GM23338 (cell line): ENCODE results near the gene SRSF4. TPM values are rescaled to one million over a fixed set of nuclear protein-coding genes. Genes with fewer than 3 reads are reported as not detected.

Source experiments
- ATAC-seq: fragments of 200-7000 bp; cut with Tn5 transposase; 3 replicates; pipeline ENCODE4 v1.9.1; 2020
- DNase-seq: peaks from one replicate; pipeline ENCODE4 v3.0.0-alpha.2; 2015; ENCODE audit warnings: low spot score
- H2AFZ ChIP-seq: fragments of 200-600 bp; sonication (generic); 2 replicates; pipeline ENCODE4 v1.8.0; 2016; ENCODE audit warnings: antibody characterized with exemption, mild to moderate bottlenecking, moderate library complexity
- H3F3A ChIP-seq: fragments of 200-600 bp; sonication (generic); replicated peaks from 2 replicates; pipeline ENCODE4 v1.8.0; 2017; ENCODE audit warnings: antibody characterized with exemption, mixed run types, low read depth
- H3K27ac ChIP-seq: fragments of 200-600 bp; sonication (generic); 2 replicates; pipeline ENCODE4 v1.6.1; 2016; ENCODE audit warnings: low read depth
- H3K27me3 ChIP-seq: fragments of 200-600 bp; sonication (generic); 2 replicates; pipeline ENCODE4 v1.8.0; 2016; ENCODE audit warnings: mild to moderate bottlenecking, mixed run types, moderate library complexity; ENCODE audit not compliant: insufficient read depth
- H3K36me3 ChIP-seq: fragments of 200-600 bp; sonication (generic); 2 replicates; pipeline ENCODE4 v1.8.0; 2016; ENCODE audit warnings: mild to moderate bottlenecking; ENCODE audit not compliant: insufficient read depth
- H3K4me1 ChIP-seq: fragments of 200-600 bp; sonication (generic); 2 replicates; pipeline ENCODE4 v1.8.0; 2016; ENCODE audit warnings: mild to moderate bottlenecking, moderate library complexity; ENCODE audit not compliant: insufficient read depth
- H3K4me2 ChIP-seq: fragments of 200-600 bp; sonication (generic); 2 replicates; pipeline ENCODE4 v1.7.1; 2017; ENCODE audit warnings: mixed run types
- H3K4me3 ChIP-seq: fragments of 200-600 bp; sonication (generic); 2 replicates; pipeline ENCODE4 v1.6.1; 2016; ENCODE audit warnings: mixed run types
- H3K79me2 ChIP-seq: fragments of 200-600 bp; sonication (generic); replicated peaks from 2 replicates; pipeline ENCODE4 v1.8.0; 2017; ENCODE audit warnings: mild to moderate bottlenecking; ENCODE audit not compliant: insufficient read depth
- H3K9me2 ChIP-seq: fragments of 200-600 bp; sonication (generic); 2 replicates; pipeline ENCODE4 v1.8.0; 2017; ENCODE audit not compliant: insufficient read depth
- H4K20me1 ChIP-seq: fragments of 200-600 bp; sonication (generic); replicated peaks from 2 replicates; pipeline ENCODE4 v1.8.0; 2017; ENCODE audit warnings: mild to moderate bottlenecking; ENCODE audit not compliant: insufficient read depth
- H3K27ac Mint-ChIP-seq: 2 replicates; pipeline ENCODE4 v1.8.0; 2020; ENCODE audit warnings: inconsistent platforms, mild to moderate bottlenecking, moderate library complexity, mixed read lengths
- H3K27me3 Mint-ChIP-seq: 3 replicates; pipeline ENCODE4 v1.8.0; 2022; ENCODE audit warnings: low read depth, mild to moderate bottlenecking, moderate library complexity, mixed read lengths, inconsistent platforms; ENCODE audit not compliant: insufficient read depth, poor library complexity
- H3K36me3 Mint-ChIP-seq: 3 replicates; pipeline ENCODE4 v1.8.0; 2021; ENCODE audit warnings: low read depth, mild to moderate bottlenecking, inconsistent platforms, moderate library complexity, mixed read lengths
- H3K4me1 Mint-ChIP-seq: 3 replicates; pipeline ENCODE4 v1.8.0; 2020; ENCODE audit warnings: mild to moderate bottlenecking, inconsistent platforms, mixed read lengths
- H3K4me3 Mint-ChIP-seq: 3 replicates; pipeline ENCODE4 v1.8.0; 2021; ENCODE audit warnings: moderate library complexity, mild to moderate bottlenecking, inconsistent platforms, mixed read lengths
- H3K9me3 Mint-ChIP-seq: 3 replicates; pipeline ENCODE4 v1.8.0; 2020; ENCODE audit warnings: moderate library complexity, mild to moderate bottlenecking, inconsistent platforms, mixed read lengths
- CREB1 ChIP-seq: fragments of 250-450 bp; sonication (Bioruptor Pico); IDR thresholded peaks from 2 replicates; pipeline ENCODE4 v1.5.0; 2020; ENCODE audit warnings: low read depth, mild to moderate bottlenecking, moderate library complexity
- EZH2 ChIP-seq: fragments of 200-600 bp; sonication (generic); IDR thresholded peaks from one replicate; pipeline ENCODE4 v1.8.0; 2017; ENCODE audit warnings: antibody characterized with exemption, mild to moderate bottlenecking, low read depth; ENCODE audit not compliant: unreplicated experiment
- EZH2phosphoT487 ChIP-seq: fragments of 200-600 bp; sonication (generic); IDR thresholded peaks from one replicate; pipeline ENCODE4 v1.8.1; 2018; ENCODE audit warnings: antibody characterized with exemption; ENCODE audit not compliant: unreplicated experiment
- JUNB ChIP-seq: IDR thresholded peaks from one replicate; pipeline ENCODE4 v1.6.1; 2016; ENCODE audit warnings: antibody characterized with exemption; ENCODE audit not compliant: unreplicated experiment
- NANOG ChIP-seq: IDR thresholded peaks from 2 replicates; pipeline ENCODE4 v1.6.1; 2016; ENCODE audit warnings: antibody characterized with exemption, borderline replicate concordance
- POLR2AphosphoS5 ChIP-seq: IDR thresholded peaks from 2 replicates; pipeline ENCODE4 v1.6.1; 2016; ENCODE audit warnings: antibody characterized with exemption, low read depth
- STAT1 ChIP-seq: IDR thresholded peaks from one replicate; pipeline ENCODE4 v1.6.1; 2016; ENCODE audit warnings: antibody characterized with exemption; ENCODE audit not compliant: unreplicated experiment
- ZNF331 ChIP-seq: fragments of 250-450 bp; sonication (Bioruptor Pico); IDR thresholded peaks from 2 replicates; pipeline ENCODE4 v1.5.0; 2020; ENCODE audit warnings: low read depth, mild to moderate bottlenecking, moderate library complexity
- polyA plus RNA-seq: library from polyadenylated mRNA; unstranded; fragments of >200 nt; fragmentation: Nextera tagmentation; extraction: Ambion mirVana; gene quantifications from 2 replicates; pipeline ENCODE4 v1.2.1, GENCODE V29; 2016
- total RNA-seq: library from RNA; depleted of rRNA; stranded (reverse); fragments of >200 nt; shearing (Covaris generic); gene quantifications from 2 replicates; pipeline ENCODE4 v1.2.3, GENCODE V29; 2014
- TF ChIP-seq, protein P1 (sequence below): IDR thresholded peaks from 2 replicates; pipeline ENCODE4 v1.6.1; 2016; ENCODE audit warnings: antibody characterized with exemption
- TF ChIP-seq, protein P2 (sequence below): IDR thresholded peaks from one replicate; pipeline ENCODE4 v1.6.1; 2018; ENCODE audit warnings: antibody characterized with exemption; ENCODE audit not compliant: unreplicated experiment
- TF ChIP-seq, protein P3 (sequence below), 2 experiments: fragments of 200-600 bp in 1 of 2; sonication (generic) in 1 of 2; conservative IDR thresholded peaks; 2 replicates each; pipeline versions ENCODE4 v1.5.1 to v1.6.1; 2016 to 2017; ENCODE audit warnings: antibody characterized with exemption in 2 of 2, low read depth in 2 of 2, mild to moderate bottlenecking in 2 of 2, moderate library complexity in 1 of 2

The SRSF4 gene
- total and polyA plus RNA-seq, 2 experiments from 2014 or later = 58.4 to 98.3 TPM

DNA sequence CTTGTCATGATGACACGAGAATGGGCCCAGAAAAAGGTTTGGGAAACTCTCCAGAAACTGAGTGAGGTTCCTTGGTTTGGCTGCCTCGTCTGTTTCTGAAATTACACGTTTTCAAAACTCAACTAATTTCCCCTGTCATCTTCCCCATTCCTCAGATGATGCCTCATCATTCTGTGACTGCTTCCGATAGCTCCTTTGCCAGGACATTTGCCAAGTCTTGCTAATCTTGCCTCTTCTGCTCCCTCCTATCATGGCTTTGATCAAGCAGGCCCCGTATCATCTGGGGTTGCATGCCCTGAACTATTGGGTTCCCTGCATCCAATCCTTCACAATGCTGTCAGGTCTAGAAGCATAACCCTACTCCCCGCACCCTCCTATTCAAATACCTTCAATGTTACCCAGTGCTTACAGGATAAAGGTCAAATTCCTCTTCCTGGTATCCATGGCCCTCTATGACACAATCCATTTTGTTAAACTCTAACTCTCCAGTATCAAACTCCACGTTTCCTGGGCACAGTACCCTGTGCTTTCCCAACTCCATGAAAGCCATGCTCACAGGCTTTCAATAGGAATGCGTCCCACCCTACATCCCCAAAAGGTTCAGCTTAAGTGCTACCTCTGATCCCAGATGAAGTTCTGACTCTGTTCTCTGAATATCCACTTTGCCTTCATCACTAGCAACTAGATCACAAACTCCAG is 35.8 kb downstream of the SRSF4 start:
- Mint-ChIP-seq H3K27me3 (peaks cover 6% of the 10 kb centered on the region), H3K9me3 (no peaks in the 10 kb centered on the region; the same call in 2 of the 3 replicates), H3K27ac (peak overlapping the region; percentile 2; the same call in 1 of the 2 replicates), H3K4me3 (no peak overlapping the region), H3K4me1 (no peaks in the 10 kb centered on the region; the same call in 1 of the 3 replicates), H3K36me3 (peaks cover 79% of the 10 kb centered on the region)
- H3K4me1 ChIP-seq = no peaks in the 10 kb centered on the region
- no peak overlapping the region for H2AFZ ChIP-seq
- no peaks in the 10 kb centered on the region for H3K27me3 ChIP-seq
- ATAC-seq (no peak), DNase-seq (no peak)
- H3K36me3 ChIP-seq = peaks cover 40% of the 10 kb centered on the region
- TF ChIP-seq CREB1 (CRISPR knock-in tag) (no peak), JUNB (no peak), EZH2 (no peak), ZNF331 (no peak), POLR2AphosphoS5 (no peak), EZH2phosphoT487 (no peak), NANOG (no peak), STAT1 (no peak)
- TF ChIP-seq, protein P1, sequence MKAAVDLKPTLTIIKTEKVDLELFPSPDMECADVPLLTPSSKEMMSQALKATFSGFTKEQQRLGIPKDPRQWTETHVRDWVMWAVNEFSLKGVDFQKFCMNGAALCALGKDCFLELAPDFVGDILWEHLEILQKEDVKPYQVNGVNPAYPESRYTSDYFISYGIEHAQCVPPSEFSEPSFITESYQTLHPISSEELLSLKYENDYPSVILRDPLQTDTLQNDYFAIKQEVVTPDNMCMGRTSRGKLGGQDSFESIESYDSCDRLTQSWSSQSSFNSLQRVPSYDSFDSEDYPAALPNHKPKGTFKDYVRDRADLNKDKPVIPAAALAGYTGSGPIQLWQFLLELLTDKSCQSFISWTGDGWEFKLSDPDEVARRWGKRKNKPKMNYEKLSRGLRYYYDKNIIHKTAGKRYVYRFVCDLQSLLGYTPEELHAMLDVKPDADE = no peak
- TF ChIP-seq, protein P2, sequence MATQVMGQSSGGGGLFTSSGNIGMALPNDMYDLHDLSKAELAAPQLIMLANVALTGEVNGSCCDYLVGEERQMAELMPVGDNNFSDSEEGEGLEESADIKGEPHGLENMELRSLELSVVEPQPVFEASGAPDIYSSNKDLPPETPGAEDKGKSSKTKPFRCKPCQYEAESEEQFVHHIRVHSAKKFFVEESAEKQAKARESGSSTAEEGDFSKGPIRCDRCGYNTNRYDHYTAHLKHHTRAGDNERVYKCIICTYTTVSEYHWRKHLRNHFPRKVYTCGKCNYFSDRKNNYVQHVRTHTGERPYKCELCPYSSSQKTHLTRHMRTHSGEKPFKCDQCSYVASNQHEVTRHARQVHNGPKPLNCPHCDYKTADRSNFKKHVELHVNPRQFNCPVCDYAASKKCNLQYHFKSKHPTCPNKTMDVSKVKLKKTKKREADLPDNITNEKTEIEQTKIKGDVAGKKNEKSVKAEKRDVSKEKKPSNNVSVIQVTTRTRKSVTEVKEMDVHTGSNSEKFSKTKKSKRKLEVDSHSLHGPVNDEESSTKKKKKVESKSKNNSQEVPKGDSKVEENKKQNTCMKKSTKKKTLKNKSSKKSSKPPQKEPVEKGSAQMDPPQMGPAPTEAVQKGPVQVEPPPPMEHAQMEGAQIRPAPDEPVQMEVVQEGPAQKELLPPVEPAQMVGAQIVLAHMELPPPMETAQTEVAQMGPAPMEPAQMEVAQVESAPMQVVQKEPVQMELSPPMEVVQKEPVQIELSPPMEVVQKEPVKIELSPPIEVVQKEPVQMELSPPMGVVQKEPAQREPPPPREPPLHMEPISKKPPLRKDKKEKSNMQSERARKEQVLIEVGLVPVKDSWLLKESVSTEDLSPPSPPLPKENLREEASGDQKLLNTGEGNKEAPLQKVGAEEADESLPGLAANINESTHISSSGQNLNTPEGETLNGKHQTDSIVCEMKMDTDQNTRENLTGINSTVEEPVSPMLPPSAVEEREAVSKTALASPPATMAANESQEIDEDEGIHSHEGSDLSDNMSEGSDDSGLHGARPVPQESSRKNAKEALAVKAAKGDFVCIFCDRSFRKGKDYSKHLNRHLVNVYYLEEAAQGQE = no peak
- TF ChIP-seq, protein P3, sequence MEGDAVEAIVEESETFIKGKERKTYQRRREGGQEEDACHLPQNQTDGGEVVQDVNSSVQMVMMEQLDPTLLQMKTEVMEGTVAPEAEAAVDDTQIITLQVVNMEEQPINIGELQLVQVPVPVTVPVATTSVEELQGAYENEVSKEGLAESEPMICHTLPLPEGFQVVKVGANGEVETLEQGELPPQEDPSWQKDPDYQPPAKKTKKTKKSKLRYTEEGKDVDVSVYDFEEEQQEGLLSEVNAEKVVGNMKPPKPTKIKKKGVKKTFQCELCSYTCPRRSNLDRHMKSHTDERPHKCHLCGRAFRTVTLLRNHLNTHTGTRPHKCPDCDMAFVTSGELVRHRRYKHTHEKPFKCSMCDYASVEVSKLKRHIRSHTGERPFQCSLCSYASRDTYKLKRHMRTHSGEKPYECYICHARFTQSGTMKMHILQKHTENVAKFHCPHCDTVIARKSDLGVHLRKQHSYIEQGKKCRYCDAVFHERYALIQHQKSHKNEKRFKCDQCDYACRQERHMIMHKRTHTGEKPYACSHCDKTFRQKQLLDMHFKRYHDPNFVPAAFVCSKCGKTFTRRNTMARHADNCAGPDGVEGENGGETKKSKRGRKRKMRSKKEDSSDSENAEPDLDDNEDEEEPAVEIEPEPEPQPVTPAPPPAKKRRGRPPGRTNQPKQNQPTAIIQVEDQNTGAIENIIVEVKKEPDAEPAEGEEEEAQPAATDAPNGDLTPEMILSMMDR (conservative IDR thresholded peaks at IDR 0.05; ENCODE audit: low read depth in 2 of 2) = no peak
- H3K9me2 ChIP-seq = no peaks in the 10 kb centered on the region
- peak overlapping the region; percentile 24; the same call in 1 of the 2 replicates for H3K27ac ChIP-seq
- H3K4me3 ChIP-seq = no peak overlapping the region
- H3K4me2 ChIP-seq = no peak overlapping the region
- peaks cover 14% of the 10 kb centered on the region; the same call in 1 of the 2 replicates for H4K20me1 ChIP-seq
- H3F3A ChIP-seq = 0 out of 2 replicates have a peak, but pooled peaks cover 10% of the 10 kb centered on the region
- no peaks in the 10 kb centered on the region for H3K79me2 ChIP-seq
